Middle frontal gyrus (tissue), 1 donor: Measurements from ENCODE around the gene CAMTA1.

Experiments
- DNase-seq: peaks from one replicate; pipeline ENCODE4 v3.0.0-alpha.2; 2015; ENCODE audit warnings: low spot score; ENCODE audit errors: extremely low spot score

Gene CAMTA1

DNA sequence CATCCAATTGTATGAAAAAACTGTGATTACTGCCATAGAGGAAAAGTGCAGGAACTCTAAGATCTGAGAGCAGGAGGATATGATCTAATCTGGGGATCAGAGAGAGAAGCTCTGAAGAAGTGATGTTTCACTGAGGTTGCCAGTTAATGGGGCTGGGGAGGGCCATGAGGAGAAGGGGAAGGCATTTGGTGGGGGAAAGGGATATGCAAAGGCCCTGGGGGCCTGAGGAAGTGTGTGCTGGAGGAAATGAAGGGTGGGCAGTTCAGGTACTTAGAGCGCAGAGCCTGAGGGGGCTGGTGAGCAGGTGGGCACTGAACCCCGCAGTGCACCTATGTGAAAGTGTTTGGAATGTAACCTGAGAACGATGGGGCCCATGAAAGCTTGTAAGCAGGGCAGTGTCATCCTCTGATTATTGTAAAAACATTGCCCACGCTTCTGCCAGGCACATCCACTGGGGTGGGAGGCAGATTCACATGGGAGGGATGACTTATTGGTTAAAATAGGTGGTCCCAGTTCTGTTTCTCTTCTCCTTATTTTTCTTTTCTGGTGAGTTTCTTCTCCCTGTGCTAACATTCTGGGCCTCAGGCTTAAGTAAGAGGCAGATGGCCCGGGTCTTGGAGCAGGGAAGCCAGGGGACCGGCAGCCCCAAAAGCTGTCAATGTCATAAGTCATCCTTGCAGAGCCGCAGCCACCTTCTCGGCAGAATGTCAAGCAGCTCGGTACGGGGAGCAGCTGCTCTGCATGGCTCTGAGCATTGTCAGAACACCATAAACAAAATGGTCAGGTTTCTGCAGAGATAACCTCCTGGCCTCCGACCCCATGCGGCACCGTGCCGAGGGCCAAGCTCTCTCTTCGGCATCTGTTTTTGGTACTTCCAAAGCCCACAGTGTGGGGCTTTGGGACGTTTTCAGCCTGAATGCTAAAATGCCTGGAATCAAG is 493.8 kb downstream of the CAMTA1 start:
- no peak for DNase-seq

DNA sequence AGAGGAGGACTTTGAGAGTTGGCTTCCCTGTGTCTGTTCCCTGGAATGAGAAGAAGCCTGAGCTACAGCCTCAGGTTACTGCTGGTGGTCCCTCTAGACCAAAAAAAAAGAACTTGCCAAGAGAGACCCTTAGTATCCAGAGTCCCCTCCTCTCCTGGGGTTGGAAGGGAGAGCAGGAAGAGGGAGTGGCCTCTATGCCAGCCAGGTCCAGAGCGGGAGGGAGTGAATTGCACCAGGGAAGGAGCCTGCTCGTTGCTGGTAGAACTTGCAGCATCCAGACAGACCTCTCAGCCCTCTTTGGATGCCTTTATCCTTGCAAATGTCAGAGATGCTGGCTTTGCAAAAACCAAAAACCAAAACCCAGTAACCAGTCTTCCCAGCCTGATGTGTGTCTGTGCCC is 494.5 kb downstream of the CAMTA1 start:
- no peak for DNase-seq

DNA sequence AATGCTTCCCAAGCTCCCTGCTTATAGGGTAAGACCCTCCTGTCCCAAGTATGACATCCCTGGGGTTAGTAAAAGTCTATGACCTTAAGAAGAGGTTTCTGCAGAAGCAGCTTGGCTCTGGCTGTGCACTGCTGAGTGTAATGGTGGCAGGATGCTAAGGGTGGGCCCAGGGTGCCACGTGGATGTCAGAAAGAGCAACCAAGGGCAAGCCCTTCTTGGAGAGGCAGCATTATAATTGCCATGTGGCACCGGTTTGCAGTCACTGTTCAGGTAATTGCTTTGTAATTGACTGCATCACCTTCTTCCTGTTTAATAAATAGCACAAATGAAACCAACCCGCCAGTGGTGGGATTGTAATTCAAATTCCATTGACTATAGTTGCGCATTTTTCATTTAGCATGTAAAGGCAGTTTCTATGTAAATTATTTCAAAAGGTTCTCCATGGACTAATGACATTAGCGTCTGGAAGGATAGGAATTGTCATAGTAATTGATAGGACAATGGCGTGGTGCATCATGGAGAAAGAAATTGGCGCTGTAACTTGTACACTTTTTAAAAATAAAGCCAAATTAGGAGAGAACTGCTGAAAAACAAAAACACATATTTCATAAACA is 495.2 kb downstream of the CAMTA1 start:
- DNase-seq, result no peak

DNA sequence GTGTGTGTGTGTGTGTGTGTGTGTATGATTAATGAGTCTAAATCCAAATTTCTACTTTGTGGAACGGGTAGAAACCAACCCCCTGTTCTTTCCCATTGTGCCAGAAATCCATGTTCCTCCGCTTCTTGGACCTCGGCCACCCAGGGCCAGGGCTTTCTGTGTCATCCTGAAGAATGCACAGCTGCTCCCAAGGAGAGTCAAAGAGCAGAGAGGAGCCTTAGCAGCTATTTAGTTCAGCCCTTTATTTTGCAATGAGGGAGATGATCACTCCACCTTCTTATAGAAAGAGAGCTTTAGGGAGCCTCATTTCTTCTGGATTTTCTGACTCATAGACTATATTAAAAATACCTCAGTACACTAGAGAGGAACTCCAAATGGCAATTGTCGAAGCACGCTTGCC is 496.6 kb downstream of the CAMTA1 start:
- DNase-seq, result no peak

DNA sequence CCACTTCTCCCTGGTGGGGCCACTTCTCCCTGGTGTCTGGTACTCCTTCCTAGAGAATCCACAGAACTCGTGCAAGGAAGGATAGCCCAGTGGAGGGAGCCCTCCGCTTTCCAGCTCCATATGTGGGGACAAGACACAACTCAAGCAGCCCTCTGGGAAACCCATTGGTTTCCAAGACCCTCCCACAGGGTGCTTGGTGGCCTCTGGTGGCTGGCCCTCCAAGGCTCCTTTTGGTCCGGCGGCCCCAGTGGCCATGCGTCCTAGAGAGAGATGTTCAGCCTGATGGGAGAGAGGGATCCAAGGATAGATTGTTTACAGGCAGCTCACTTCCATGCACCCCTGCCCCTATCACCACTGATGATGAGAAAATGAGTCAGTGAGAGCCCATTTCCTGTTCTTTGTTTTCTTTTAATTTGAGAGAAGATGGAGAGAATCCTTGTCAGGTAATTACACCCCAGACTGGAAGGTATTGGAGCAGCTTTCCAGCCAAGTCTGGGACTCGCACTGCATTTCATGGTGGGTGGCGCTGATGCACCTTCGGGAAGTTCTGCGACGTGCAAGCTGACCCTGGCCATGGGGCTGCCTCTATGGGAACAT is 499.7 kb downstream of the CAMTA1 start:
- no peak for DNase-seq

DNA sequence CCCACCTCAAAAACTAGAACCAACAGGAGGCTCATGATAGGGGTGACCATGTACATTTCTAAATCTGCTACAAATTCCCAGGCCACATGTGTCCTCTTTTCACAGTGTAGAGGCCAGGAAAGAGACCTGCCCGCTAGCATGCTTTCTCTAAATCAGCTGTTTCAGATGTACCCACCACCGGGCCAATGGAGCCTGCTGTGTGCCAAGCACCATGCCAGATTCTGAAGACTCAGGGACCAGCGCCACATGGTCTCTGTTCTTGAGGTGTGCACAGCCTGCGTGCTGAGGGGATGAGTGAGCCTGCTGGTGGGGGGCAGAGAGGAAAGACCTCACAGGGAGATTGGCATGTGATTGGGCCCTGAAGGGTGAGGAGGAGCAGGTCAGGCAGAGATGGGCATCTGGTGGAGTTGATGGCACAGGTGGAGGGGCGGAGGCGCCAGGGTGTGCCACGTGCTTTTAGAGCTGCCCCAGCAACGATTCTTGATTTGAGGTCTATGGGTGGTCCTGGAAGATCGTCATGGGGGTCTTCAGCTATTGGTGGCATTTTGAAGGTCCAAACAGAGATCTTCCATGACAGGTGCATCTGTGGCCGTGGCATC is 500.7 kb downstream of the CAMTA1 start:
- DNase-seq, result no peak

DNA sequence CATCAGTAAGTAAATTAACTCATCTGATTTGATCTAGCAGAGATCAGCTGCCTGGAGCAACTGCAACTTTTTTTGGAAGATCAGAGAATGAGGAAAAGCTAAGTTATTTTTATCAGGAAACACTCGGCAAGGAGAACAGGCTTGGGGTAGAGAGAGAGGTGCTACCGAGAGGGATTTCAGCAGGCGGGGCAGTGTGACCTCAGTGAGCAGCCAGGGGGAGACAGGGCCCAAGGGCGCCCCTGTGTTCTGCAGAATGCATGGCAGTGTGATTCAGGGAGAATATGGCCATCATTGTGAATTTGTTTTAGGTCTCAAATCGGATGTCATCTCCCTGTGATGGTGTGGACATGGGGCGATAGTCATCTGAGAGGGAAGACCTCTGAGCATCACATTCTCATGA is 501.8 kb downstream of the CAMTA1 start:
- DNase-seq, result no peak

DNA sequence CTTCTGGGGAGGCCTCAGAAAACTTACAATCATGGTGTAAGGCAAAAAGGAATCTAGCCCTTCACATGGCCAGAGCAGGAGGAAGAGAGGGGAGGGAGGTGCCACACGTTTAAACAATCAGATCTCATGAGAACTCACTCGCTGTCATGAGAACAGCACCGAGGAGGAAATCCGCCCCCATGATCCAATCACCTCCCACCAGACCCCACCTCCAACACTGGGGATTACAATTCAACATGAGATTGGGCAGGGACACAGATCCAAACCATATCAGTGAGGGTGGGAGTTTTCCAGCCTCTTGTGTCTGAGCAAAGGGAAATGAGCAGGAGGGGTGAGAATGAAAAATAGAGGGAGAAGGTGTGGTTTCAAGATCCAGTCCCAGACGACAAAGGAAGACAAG is 503.7 kb downstream of the CAMTA1 start:
- no peak for DNase-seq

DNA sequence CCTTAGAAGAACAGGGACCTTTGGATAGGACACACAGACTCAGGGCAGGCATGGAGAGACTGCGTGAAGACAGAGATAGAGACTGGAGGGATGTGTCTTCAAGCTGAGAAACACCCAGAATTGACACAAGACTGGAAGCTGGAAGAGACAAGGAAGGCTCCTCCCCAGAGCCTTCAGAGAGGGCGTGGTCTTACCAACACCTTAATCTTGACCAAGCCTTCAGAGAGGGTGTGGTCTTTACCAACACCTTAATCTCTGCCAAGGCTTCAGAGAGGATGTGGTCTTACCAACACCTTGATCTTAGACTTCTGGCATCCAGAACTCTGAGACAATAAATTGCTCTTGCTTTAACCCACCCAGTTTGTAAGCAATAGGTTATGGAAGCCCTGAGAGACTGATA is 504.4 kb downstream of the CAMTA1 start:
- no peak for DNase-seq

DNA sequence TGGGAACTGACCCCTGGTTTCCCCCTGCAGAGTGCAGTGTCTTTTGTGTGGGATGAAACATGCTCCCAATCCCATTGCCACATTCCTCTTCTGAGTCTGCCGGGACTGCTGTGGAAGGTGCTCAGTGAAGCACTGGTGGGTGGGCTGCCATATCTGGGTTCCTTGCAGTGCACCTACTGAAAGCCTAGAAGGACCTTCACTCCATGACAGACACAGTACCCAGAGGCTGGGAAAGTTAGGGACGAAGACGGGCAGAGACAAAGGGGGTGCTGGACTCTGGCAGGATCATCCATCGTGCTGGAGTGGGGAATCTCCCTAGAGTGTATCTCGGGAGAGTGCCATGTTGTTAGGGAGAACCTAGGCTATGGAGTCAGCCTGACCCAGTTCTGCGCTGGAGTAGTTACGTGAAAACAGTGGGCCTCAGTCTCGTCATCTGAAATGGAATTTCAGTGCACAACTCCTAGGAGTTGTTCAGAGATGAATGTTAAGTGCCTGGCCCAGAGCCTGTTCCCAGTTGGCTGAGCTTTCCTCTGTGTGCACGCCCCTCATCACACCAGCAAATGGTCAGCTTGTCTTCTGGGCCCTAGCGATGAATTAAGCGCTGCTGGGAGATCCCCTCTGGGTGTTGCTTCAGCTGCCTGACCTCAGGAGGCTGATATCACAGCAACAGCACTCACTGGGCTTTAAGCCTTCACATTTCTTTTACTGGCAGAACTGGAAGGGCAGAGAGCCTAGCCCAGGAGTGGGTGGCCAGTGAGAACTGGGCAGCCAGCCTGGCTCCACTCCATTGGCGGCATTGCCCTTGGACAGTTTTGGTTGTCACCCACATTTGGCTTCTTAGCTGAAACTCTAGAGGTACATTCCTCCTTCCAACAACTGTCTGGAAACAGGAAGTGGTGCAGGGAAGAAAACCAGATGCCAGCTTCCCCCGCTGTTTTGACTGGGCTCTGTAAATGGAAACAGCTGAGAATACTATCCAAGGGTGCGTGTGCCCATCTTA is 506.0 kb downstream of the CAMTA1 start:
- DNase-seq, result no peak

DNA sequence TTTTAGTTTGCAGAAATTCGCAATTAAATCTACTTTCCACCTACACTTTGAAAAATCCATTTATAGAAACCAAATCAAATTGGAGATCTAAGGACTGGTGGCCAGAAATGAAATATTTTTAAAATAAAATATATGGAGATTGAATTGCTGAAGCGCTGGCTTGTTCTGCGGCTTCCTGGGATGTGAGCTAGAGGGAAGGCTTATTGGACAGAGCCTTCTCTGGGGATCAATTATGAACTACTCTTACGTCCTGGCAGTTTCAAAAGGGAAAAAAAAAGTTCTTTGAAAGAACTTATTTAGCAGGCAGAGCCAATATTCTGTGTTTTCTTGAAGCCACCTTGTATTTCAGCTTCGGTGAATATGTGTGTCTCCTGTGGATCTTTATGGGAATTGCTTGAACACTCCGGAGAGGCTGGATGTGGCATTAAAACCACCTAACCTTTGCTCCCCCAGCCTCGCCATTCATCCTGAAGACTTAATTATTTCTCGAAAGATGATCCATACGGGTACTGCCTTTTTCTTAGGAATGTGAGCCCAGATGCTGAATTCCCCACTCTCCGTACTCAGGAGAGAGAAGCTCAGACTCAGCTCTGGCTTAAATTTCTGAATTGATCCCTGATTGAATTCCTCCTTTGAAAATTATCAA is 506.9 kb downstream of the CAMTA1 start:
- DNase-seq, result no peak

DNA sequence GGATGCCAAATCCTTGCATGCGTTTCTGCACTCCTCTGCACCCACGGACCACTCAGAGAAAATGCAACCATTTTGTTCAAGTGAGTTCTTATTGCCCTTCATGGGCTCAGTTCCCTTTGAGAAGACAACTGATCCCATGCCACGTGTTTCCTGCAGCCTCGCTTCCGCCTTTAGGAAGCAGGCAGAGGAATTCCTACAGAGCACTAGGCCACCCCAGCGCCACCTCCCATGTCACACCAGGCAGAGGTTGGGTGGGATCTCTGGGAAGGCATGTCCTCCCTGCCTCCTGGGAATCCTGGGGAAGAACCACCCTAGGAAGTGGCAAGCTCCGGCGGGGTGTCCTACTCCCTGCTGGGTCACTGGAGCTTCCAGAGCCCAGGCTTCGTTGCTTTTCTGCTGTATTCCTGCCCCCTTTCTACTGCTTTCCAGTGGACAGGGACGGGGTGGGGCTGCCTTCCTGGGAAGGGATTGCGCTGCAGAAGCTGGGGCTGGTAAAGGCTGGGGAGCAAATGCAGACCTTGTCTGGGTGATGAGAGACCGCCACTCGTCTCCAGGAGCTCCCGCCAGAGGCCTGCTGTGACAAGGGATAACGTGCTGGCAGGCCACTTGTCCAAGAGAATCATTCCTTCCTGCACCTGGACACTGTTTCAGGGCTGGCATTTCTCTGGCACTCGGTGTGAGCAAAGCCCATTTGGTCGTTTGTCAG is 507.6 kb downstream of the CAMTA1 start:
- no peak for DNase-seq

DNA sequence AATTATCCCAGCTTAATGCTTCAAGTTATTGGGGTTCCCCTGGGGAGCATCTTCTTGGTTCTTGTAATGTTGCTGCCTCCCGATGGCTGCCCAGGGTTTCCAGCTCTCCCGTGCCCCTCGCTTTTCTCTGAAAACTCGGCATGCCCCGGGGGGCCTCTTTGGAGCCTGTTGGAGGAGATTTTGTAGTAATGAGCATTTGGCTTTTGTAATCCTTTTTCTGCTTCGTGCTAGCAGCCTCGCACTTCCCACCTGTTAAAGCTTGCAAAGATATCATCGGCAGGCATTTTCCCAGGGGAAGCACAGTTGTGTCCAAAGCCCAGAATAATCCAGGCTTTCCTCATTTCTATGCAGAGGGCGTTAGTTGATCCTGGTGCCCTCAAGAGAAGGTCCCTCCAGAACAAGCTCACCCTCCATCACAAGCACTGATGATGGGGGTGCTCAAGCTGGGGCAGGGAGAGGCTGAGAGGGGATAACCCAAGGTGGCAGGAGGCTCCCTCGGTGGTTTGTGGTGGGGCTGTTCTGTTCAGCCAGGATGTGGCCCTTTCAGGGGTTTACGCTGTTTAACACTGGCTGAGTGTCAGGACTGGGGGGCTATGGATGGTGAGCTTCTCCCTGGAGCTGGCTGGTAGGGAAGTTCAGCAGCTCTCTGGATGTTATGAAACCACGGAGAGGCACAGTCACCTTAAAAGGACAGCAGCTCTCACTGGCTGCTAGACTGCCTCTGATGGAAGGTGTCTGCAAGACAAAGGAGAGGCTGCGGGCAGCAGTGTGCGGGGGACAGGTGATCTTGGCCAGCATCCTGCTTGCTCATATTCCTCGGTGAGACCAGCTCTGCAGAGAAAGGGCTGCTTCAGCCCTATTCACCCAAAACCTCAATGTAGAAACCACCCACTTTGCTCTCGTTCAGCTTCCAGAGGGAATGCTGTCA is 508.7 kb downstream of the CAMTA1 start:
- no peak for DNase-seq

DNA sequence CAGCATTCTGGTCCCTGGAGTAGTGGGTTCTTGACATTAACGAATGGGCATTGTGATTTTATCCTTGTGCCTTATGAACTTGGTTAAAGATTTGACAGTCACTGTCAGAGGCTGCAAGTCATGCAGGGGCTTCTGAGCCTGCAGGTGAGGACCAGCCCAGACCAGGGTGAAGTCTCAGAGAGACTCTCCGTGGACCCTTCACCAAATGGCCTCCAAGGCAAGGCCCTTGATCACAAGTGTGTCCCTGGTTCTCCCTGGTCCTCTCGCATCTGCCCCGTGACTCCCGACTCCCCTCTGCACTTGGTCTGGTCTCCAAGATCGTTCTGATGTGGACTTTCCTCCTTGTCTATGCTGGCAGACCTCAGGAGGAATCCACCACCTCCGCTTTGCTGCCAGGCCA is 509.4 kb downstream of the CAMTA1 start:
- DNase-seq, result no peak

DNA sequence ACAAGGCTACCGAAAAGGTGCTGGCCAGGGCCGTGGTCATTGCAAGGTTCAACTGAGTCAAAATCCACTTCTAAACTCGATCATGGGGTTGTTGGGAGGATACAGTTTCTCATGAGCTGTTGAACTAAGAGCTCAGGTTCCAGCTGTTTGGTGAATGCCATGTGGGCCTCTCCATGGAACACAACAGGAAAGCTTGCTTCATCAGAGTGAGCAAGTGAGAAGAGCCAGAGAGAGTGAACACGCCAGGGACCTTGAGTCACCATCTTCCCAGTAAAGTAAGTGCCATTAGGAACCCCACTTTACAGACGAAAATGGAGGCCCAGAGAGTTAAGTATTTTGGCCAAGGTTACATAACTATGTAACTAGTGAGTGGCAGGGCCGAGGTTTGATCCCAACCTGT is 510.7 kb downstream of the CAMTA1 start:
- DNase-seq, result no peak

DNA sequence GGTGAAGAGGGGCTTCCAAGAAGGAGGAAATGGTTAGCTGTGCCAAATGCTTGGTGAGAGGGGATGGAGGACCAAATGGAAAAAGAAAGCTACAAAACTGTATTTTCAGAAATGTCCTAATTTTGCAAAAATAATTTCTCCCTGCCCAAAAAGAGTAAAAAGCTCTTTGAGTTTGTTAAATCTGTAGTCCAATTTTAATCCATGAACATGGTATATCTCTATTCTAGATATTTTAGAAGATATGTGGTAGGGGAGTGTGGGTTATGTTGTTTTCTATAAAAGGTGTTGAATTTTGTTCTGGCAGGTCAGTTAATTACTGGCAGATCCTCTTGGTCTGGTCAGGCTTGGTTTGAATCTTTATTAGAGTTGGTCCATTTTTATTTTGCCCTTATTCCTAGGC is 511.7 kb downstream of the CAMTA1 start:
- no peak for DNase-seq

DNA sequence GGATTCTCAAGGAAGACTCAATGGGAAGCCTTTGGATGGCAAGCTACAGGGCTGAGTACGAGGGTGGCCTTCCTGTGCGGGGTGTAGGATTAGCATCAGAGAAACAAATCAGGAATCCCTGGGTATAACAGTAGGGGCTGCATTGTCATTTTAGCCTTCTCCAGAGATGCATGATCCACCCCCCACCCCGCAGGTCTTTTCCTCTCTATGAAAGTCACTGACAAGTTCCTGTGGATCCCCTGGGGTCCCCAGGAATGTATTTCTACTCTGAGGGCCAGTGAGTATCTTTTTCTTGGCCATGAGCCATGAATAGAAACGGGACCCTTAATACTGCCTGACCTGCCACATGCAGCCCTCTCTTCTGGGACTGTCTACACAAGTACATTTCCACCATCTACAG is 512.9 kb downstream of the CAMTA1 start:
- no peak for DNase-seq

DNA sequence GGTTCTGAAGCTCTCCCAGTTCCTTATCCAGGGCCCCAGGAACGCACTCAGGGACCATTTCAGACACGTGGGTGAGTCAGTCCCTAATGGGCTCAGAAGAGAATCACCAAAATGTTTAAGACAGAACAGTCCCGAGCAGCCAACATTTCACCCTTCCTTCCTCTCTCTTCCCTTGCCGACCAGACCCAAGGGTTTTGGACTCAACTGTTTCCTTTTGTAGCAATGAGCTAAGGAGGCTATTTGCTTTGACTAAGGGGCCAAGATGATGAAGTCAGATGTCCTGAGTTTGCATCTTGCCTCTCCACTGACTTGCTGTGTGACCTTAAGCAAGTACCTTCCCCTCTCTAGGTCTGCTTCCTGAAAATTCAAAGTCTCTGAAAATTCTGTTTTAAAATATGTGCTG is 513.5 kb downstream of the CAMTA1 start:
- DNase-seq, result no peak

DNA sequence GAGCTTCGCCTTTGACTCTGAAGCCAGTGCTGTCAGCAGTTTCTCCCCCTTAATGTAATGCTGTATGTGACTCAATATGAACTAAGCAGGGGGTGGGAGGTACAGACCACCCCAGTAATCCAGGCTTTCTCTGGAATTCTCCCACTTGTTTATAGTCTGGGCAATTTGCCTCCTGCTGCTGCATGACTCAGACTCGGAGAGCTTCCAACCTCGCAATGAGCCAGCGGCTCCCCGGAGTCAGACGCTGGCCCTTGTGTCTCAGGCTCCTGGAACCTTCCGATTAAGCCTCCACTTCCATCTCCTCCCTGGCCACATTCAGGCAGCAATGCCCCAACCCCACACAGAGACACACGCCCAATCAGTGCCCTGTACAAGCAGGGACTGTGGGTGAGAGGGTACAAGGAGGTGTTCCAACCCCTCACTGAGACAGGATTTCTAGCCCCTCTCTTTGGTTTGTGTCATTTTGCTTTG is 514.1 kb downstream of the CAMTA1 start:
- no peak for DNase-seq
